Prostate gland (tissue), 2 donors: ENCODE data around the gene DTWD2. TPM values are rescaled to one million over a fixed set of nuclear protein-coding genes. Genes with fewer than 3 reads are reported as not detected.

Source experiments
- DNase-seq: peaks from one replicate; pipeline ENCODE4 v3.0.0-alpha.2; 2019; ENCODE audit warnings: low spot score
- H3K27ac ChIP-seq, 2 donors: fragments of 200-600 bp; sonication (generic); 2 replicates each; pipeline ENCODE4 v1.5.1; 2017 to 2019
- H3K27me3 ChIP-seq: fragments of 200-600 bp; sonication (generic); replicated peaks from 2 replicates; pipeline ENCODE4 v1.5.1; 2019; ENCODE audit not compliant: insufficient read depth
- H3K36me3 ChIP-seq, 2 donors: fragments of 200-600 bp; sonication (generic); 1 replicate in 1 of 2; 2 replicates in 1 of 2; pipeline versions ENCODE4 v1.5.1 to v1.8.1; 2017 to 2019
- H3K4me1 ChIP-seq: fragments of 200-600 bp; sonication (generic); replicated peaks from 2 replicates; pipeline ENCODE4 v1.5.1; 2019
- H3K4me3 ChIP-seq, 2 donors: fragments of 200-600 bp; sonication (generic); 2 replicates each; pipeline ENCODE4 v1.5.1; 2017 to 2019
- H3K9me3 ChIP-seq: fragments of 200-600 bp; sonication (generic); 2 replicates; pipeline ENCODE4 v1.5.1; 2017
- POLR2A ChIP-seq: fragments of 450-650 bp; IDR thresholded peaks from one replicate; pipeline ENCODE4 v1.6.1; 2016; ENCODE audit warnings: antibody characterized with exemption, mild to moderate bottlenecking
- POLR2AphosphoS5 ChIP-seq: sonication (generic); formaldehyde crosslinking; IDR thresholded peaks from one replicate; pipeline ENCODE4 v1.6.1; 2017; ENCODE audit warnings: antibody characterized with exemption
- WGBS: methylation state at CpG from one replicate; pipeline ENCODE4 v1.1.5; 2018; 5-methylcytosine and 5-hydroxymethylcytosine counted together
- intact Hi-C: fragments of 100-400 bp; cut with DNase I; formaldehyde crosslinking; loops from one replicate; pipeline ENCODE4 v1.14.2; 2022
- total RNA-seq, 2 donors: library from RNA; depleted of rRNA; stranded (reverse); fragments of >200 nt; gene quantifications; one replicate each; pipeline ENCODE4 v1.1.0, GENCODE V29; 2016
- TF ChIP-seq, protein P1 (sequence below), 4 experiments: fragments of 200-600 bp in 2 of 4; fragments of 450-650 bp in 2 of 4; sonication (generic) in 2 of 4; IDR thresholded peaks; 1 replicate in 3 of 4; 2 replicates in 1 of 4; pipeline ENCODE4 v1.5.1; 2016 to 2019; ENCODE audit warnings: antibody characterized with exemption in 4 of 4, mild to moderate bottlenecking in 2 of 4, moderate library complexity in 2 of 4

DTWD2 gene
- total RNA-seq, 2 donors from 2014 or later, result 13.4 to 15.5 TPM

DNA sequence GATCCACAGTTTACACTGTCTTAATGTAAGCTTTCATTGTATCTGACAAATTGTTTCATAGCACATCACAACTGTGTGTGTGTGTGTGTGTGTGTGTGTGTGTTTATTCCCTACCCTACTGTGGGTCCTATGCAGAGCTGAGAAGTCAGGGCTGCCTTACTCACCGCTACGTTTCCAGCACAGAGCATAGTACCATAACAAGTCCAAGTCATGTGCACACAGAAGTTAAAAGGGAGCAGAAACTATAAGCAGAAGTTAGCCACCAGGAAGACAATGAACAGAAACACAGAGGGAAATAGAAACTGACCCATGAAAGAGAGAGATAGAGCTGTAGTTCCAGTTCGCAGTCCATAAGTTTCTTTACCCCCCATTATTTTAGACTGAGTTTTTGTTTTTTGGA lies 44.3 kb upstream of the DTWD2 start:
- intact Hi-C loops, result no loop called here
- no peaks in the 10 kb centered on the region for H3K36me3 ChIP-seq
- DNase-seq, result no peak
- H3K9me3 ChIP-seq, result no peaks in the 10 kb centered on the region
- no peaks in the 10 kb centered on the region for H3K27me3 ChIP-seq
- TF ChIP-seq, protein P1, sequence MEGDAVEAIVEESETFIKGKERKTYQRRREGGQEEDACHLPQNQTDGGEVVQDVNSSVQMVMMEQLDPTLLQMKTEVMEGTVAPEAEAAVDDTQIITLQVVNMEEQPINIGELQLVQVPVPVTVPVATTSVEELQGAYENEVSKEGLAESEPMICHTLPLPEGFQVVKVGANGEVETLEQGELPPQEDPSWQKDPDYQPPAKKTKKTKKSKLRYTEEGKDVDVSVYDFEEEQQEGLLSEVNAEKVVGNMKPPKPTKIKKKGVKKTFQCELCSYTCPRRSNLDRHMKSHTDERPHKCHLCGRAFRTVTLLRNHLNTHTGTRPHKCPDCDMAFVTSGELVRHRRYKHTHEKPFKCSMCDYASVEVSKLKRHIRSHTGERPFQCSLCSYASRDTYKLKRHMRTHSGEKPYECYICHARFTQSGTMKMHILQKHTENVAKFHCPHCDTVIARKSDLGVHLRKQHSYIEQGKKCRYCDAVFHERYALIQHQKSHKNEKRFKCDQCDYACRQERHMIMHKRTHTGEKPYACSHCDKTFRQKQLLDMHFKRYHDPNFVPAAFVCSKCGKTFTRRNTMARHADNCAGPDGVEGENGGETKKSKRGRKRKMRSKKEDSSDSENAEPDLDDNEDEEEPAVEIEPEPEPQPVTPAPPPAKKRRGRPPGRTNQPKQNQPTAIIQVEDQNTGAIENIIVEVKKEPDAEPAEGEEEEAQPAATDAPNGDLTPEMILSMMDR (IDR thresholded peaks at IDR 0.05), result no peak
- TF ChIP-seq POLR2A (no peak), POLR2AphosphoS5 (peak; percentile 16)
- no peak overlapping the region for H3K4me3 ChIP-seq
- no peaks in the 10 kb centered on the region for H3K4me1 ChIP-seq
- peak overlapping the region in 1 of 2 donors; percentile 20 for H3K27ac ChIP-seq
- 77% methylated on average over 3 of the region's 3 CpGs for WGBS

DNA sequence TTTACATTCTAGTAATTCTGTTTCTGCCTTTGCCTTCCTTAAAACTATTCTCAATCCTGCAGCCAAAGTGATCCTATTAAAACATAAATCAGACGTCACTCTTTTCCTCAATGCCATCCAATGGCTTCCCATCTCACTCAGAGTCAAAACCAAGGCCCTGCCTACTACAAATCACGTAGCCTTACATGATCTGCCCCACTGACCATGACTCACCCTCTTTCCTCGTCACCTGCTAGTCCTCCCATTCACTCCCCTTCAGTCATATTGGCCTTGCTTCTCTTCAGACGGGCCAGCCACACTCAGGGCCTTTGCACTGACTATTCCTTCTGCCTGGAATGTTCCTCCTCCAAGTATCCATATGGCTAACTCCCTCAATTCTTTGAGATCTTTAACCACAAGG lies 43.6 kb upstream of the DTWD2 start:
- H3K27me3 ChIP-seq, result no peaks in the 10 kb centered on the region
- H3K36me3 ChIP-seq, result no peaks in the 10 kb centered on the region
- 78% methylated on average over 4 of the region's 4 CpGs for WGBS
- no peak overlapping the region for H3K27ac ChIP-seq
- no peak for TF ChIP-seq POLR2A
- TF ChIP-seq, protein P1 (IDR thresholded peaks at IDR 0.05), result no peak
- H3K9me3 ChIP-seq, result no peaks in the 10 kb centered on the region
- intact Hi-C loops, result no loop called here
- no peak for DNase-seq
- no peak overlapping the region for H3K4me3 ChIP-seq
- H3K4me1 ChIP-seq, result no peaks in the 10 kb centered on the region

DNA sequence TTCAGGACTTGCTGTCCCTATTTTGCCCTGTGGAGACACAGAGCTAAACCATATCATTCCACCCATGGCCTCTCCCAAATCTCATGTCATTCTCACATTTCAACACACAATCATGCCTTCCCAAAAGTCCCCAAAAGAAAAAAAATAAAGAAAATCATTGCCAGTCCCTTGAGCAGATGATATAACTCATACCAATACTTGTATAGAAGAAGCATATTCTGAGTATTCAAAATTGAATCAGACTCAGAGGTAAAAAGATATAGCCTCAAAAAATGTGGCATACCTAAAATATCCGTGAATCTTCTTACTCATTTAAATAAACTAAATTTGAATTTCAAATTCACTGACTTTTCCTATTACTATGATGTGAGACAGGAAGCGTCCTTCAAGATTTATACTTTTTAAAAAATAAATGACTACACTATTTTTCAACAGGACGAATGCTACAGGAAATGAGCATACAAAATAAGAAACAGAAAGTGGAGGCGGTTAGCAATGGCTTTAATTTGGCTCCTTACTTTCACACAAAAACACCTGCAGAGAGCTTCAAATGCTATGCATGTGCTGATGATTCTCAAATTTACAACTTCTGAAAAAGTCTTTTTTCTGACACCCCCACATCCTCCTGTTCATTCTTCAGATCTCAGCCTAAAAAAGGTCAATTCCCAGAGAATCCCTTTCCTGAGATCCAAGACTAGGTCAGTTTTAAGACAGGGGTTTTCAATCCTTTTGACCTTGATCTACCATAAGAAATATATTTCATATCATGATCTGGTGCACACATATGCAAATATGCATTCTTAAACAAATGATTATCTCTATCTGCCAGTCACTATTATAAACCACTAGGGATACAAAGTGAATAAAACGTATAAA lies 42.9 kb upstream of the DTWD2 start:
- Histone ChIP-seq H3K27me3 (no peaks in the 10 kb centered on the region), H3K4me3 (no peak overlapping the region), H3K9me3 (no peaks in the 10 kb centered on the region), H3K27ac (no peak overlapping the region), H3K4me1 (no peaks in the 10 kb centered on the region), H3K36me3 (no peaks in the 10 kb centered on the region)
- DNase-seq, result no peak
- TF ChIP-seq, protein P1 (IDR thresholded peaks at IDR 0.05), result no peak
- TF ChIP-seq POLR2A (no peak), POLR2AphosphoS5 (no peak)
- WGBS, result 84% methylated on average over 5 of the region's 5 CpGs
- intact Hi-C loops, result no loop called here

DNA sequence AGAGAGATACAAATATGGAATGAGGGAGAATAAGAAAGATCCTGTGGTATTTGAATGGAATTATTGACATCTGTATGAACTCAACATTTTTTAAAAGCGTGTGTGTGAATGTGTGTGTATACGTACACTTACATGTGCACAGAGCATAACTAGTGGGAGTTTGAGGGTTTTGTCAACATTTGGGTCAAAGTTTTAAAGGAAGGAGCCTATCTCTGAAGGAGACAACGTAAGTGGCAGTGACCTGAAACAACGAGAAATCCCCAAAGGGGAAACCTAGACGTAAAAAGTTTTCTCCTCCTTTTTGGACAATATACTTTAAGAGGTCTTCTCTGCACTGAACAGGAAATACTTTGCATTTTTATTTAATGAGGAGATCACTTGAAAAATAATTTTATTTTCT lies 40.2 kb upstream of the DTWD2 start:
- Histone ChIP-seq H3K27me3 (no peaks in the 10 kb centered on the region), H3K9me3 (no peaks in the 10 kb centered on the region), H3K4me1 (no peaks in the 10 kb centered on the region), H3K36me3 (no peaks in the 10 kb centered on the region), H3K27ac (no peak overlapping the region), H3K4me3 (no peak overlapping the region)
- TF ChIP-seq, protein P1 (IDR thresholded peaks at IDR 0.05), result no peak
- TF ChIP-seq POLR2AphosphoS5 (no peak), POLR2A (no peak)
- intact Hi-C loops, result loop anchor here (10.0 kb wide), 1 partner anchor 386 kb away; no protein-coding TSS in a partner anchor
- 91% methylated on average over 5 of the region's 5 CpGs for WGBS
- DNase-seq, result no peak

DNA sequence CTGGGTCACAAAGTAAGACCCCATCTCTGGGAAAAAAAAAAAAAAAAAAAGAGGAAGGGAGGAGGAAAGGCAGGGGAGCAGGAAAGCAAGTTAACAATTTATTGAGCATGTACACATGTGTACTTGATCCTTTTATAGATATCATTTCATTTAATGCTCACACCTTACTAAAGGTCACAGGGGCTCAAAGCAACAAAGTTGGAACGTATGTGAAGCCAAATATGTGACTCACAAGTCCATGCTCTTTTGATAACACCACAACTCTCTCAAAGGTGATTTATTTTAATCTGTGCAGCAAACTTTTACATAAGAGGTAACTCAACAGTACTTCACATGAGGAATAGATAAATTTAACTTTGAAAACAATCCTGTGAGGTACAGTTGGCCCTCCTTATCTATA lies 34.4 kb upstream of the DTWD2 start:
- WGBS, result 27% methylated on average over 1 of the region's 1 CpG
- no peak overlapping the region for H3K27ac ChIP-seq
- H3K9me3 ChIP-seq, result no peaks in the 10 kb centered on the region
- H3K4me1 ChIP-seq, result no peaks in the 10 kb centered on the region
- no peak for DNase-seq
- H3K4me3 ChIP-seq, result no peak overlapping the region
- H3K36me3 ChIP-seq, result no peaks in the 10 kb centered on the region
- H3K27me3 ChIP-seq, result no peaks in the 10 kb centered on the region
- intact Hi-C loops, result loop anchor here (10.0 kb wide), 1 partner anchor 392 kb away; no protein-coding TSS in a partner anchor
- TF ChIP-seq POLR2A (no peak), POLR2AphosphoS5 (no peak)
- TF ChIP-seq, protein P1 (IDR thresholded peaks at IDR 0.05), result no peak
